DMS53 treated with DMSO at 0.1 percent for 48 hours (cell line): ENCODE results near the gene RAD18.
A peak's percentile ranks its signal among the peaks of the same experiment; 100 is the strongest.

ENCODE experiments used
- DNase-seq: peaks from one replicate; lab custom pipeline; 2025; ENCODE audit not compliant: unreplicated experiment; lab: John Stamatoyannopoulos, UW

RAD18 gene, protein sequence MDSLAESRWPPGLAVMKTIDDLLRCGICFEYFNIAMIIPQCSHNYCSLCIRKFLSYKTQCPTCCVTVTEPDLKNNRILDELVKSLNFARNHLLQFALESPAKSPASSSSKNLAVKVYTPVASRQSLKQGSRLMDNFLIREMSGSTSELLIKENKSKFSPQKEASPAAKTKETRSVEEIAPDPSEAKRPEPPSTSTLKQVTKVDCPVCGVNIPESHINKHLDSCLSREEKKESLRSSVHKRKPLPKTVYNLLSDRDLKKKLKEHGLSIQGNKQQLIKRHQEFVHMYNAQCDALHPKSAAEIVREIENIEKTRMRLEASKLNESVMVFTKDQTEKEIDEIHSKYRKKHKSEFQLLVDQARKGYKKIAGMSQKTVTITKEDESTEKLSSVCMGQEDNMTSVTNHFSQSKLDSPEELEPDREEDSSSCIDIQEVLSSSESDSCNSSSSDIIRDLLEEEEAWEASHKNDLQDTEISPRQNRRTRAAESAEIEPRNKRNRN

DNA sequence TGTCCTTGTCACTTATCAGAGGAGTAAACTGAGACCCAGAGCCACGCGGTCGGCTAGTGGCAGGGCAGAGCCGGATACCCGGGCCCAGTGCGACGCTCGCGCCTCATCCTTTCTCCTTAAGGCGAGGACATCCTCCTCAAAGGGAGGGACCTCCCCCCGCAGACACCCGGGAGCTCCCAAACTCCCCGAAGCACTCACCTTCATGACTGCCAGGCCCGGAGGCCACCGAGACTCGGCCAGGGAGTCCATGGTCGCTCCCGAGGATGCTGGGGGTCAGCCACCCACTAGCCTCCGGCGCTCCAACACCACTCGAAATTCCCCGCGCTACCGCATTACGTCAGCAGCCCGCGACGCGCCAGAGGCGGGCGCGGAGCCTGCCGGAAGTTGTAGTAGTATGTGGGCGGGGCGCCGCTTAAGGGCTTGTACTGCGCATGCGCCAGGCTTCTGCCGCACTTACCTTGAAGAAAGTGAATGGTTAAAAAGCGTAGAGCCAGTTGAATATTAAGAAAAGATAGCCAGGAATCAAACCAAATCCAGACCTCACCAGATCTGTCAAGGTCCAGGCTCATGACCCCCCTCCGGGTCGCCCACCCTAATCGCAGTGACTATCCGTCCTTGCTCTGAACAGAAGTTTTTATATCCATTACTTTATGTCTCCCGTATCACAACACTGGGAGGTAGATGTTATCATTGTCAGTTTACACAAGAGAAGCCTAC is at the start of gene RAD18:
TSS of gene RAD18 (minus strand) at position 336 of the 717 bp plus-strand sequence. CDS start at position 249, 87 bp downstream.
- peak; percentile 51 for DNase-seq

DNA sequence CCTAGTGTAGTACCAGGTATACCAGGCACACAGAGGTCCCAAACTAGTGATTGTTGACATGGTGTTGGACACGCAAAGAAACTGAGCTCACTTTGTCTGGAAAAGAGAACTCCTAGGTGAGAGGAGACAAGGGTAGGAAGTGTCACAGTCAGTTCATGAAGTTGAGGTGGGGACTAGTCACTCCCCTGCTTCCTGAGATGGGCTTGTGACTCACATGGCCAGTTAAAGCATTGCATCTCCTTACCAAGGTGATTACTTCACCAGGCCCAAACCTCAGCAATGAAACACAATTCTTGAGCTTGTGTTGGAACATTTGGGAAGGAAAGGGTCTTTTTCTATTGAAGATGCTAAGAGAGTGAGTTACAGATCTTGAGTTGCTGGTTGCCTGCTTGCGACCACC is 49.2 kb upstream of the RAD18 start:
- DNase-seq = no peak

DNA sequence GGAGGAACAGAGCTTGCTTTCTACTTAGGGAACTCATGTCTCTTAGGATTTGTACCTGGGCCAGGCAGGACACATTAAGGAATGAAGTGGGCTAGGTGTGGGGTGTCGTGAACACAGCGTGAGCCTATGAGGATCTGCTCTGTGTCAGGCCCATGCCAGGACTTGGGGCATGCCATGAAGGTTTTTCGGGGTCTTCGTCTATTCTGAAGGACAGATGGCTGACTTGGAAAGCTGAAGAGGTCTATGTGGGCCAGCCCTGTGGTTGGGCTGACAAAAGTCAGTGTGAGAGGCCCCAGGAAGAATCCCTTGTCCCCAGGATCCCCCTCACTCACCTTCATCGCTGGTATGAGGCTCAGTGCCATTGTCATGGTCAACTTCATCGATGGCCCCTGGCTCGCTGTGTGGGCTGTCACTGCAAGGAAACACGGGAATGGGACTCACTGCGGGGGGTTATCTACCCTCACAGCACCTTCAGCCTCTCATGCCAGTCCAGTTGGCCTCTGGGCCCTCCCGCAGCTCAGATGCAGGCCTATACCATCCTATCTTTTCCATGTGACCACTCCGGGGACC is 46.8 kb upstream of the RAD18 start:
- DNase-seq = no peak

DNA sequence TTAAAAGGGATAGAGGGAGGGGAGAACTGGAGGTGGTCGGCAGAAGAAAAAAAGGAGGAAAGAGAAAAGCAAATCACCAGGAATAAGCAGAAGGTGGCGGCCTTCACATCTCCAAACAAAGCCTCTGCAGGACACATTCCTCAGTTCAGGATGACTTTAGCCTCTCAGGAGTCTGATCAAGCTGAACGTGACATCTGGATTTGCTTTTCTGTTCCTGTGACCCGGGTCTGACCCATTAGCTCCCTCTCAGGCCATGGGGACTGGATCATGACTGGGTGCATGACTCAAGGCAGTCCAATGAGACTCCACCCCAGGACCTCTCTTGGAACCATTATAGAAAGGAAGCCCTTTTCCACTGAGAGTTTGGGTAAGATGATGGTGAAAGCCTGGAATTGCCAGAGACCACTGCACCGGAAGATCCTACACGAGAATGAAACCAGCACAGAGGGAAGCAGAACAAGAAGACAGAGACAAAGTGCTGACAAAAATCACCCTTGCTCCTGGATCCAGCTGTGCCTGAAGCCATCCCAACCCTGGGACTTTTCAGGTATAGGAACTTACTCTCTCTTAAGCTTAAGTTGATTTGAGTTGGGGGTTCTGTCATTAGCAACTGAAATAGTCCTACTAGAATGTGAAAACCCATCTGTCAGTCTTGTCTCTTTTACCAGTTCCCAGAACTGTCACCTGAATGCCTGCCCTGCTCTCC is 45.4 kb upstream of the RAD18 start:
- no peak for DNase-seq

DNA sequence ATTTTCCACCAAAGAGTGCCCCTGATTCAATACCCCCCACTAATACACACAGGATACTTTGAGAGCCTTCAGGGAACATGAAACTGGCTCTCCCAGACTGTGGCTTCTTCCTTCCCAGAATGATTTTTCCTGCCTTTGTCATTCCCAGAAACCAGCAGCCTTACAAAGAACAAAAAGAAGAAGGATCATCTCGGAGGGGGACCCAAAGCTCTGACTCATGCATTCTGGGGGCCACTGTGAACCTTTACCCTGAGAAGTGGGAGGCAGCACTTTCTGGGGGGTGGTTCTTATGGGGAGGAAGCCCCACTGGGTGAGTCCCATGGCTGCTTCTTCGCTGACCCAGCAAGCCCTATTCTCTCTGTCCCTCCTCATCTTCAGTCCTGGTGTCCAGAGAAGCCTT is 44.7 kb upstream of the RAD18 start:
- DNase-seq = no peak

DNA sequence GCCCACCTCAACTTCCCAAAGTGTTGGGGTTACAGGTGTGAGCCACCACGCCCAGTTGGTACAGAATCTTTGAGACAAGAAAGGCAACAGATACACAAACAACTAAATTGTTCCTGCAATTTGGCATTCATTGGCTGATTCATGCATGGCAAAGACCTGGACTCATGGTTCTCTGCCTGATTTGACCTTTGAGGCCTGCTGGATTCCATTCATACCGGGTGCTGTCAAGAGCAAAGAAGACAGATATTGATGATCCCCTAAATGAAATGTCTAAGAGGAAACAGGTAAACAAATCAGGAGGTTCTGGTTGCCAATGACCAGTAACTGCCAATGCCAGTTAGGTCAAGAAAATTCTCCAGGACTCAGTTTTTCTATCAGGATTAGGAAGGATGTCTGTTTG is 43.9 kb upstream of the RAD18 start:
- DNase-seq = no peak

DNA sequence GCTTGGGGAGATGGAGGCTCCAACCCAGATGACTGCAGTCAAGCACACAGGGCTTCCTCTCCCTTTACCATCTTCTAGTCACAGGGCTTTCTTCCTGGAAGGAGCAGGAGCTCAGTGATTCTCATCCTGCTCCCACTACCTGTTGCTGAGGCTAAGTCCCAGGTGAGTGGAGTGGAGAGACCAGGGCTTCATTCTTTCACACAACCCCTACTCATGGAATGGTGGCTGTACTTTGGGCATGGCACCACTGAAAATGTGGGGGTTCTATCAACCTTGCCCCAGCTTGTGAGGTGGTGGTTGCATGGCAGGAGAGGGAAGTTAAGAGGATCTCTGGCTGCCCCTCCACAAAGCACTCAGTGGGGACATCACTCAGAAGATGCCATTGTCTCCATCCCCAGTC is 36.8 kb upstream of the RAD18 start:
- no peak for DNase-seq

DNA sequence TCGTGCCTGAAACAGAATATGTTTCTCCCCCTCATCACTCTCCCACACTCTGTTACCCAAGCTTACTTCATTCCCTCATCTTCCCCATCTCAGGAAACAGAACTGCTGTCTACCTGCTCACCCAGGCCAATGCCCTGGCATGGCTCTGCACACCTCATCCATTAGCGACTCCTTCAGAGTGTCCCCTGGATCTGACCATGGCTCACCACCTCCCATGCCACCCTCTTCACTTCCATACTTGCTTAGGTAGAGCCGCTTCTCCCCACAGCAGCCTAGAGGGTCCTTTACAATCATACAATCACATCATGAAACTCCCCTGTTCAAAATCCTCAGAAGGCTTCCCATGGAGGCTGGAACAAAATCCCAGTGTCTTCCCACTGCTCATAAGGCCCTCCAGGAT is 33.9 kb upstream of the RAD18 start:
- no peak for DNase-seq

DNA sequence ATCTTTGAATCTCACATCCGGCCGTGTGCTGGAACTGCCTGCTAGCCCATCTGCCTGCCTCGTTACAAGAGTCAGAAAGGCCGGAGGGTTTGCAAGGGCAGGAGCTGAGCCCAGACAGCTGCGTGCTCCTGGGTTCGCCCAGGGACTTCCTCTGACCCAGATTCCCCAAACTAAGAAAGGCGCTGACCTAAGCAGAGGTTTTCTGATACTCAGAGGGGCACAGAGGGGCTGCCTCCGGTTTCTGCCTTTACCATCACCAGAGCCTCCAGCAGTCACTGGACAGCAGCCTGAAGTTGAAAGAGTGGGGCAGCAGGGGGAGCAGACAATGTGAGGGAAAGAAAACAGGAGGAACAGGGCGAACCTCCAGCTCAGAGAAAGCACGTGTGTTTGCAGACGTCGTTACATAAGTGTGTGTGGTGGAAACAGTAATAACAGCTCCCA is 33.4 kb upstream of the RAD18 start:
- no peak for DNase-seq

DNA sequence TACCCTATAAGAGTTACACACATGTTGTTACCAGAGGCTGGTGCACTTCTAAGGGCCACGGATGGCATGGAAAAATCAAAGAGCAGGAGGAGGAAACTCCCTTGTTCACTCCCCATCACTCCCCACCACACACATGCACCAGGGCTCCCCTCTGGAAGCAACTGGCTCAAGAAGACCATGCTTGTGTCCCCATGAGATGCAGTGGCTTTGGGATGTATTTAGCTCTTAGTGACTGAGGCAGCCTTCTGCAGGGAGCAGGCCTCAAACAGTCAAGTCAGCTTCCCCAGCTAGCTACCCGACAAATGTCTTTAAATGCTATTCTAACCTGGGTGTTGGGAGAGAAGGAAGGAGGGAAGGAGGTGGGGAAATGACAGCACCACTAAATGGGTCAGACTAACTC is 32.9 kb upstream of the RAD18 start:
- DNase-seq = no peak

DNA sequence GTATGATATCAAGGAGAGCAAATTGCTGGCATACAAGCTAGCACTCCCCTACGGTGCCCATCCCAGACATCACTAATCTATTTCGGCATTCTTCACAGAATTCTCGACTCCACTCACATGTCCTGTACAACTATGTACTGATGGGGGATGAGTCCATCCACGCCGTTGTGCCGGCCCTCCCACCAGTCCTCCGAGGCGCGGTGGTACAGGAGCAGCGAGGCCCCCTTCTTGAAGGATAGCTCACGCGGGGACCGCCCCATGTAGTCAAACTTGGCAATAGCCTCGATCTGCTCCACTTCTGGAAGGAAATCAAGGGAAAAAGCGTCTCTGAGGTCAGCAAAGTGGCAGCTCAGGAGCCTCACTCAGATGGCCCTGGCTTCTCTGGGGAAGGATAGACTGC is 31.0 kb upstream of the RAD18 start:
- DNase-seq = no peak

DNA sequence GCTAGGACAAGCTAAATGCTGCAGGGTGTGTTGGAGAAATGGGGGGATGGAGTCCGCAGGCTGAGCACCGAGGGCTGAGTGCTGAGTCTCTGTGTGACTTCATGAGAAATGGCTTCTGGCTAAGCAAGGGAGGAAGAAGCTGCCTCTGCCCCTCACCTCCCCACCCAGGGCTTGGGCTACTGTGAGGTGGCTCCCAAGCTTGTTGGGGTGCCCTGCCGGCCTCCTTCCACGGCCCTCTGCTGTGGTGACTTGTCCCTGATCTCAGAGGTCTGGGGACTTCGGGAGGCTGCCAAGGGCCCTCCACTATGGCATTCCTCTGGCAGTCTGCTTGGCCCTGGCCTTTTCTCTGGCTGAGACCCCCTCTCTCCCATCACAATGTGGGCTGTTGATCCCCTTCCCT is 30.1 kb upstream of the RAD18 start:
- DNase-seq = no peak

DNA sequence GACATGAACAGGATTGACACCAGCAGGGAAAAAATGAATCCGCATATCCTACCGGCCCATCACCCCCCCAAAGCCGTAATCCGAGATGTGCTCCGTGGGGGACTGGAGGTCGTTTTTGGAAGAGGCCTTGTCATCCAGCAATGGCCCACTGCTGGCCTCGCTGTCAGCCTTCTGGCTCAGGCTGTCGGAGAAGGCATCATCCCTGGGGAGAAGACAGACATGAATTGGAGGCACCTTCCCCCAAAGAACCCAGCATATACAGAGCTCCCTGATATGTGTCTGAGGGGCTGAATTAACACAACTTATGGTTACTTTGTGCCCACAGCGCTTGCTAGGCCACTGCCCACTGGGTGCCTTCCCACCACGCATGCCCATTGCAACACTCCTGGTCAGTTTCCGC is 29.6 kb upstream of the RAD18 start:
- DNase-seq = no peak

DNA sequence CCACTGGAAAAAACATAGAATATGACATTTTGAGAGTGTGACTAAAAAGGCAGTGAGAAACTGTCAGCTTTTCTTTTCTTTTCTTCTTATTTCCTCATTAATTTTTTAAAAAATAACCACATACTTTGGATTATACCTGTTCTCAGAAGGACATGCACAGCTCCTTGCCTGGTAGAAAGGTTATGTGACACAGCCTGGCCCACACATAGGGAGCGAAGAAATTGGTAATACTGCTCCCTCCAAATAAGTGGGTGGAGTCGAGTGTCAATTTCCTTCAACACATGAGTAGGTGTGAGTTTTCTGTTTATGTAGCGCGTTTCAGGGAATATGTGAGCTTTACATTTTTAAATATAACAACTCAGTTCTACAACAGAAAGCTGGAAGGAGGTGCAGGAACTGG is 28.9 kb upstream of the RAD18 start:
- DNase-seq = no peak

DNA sequence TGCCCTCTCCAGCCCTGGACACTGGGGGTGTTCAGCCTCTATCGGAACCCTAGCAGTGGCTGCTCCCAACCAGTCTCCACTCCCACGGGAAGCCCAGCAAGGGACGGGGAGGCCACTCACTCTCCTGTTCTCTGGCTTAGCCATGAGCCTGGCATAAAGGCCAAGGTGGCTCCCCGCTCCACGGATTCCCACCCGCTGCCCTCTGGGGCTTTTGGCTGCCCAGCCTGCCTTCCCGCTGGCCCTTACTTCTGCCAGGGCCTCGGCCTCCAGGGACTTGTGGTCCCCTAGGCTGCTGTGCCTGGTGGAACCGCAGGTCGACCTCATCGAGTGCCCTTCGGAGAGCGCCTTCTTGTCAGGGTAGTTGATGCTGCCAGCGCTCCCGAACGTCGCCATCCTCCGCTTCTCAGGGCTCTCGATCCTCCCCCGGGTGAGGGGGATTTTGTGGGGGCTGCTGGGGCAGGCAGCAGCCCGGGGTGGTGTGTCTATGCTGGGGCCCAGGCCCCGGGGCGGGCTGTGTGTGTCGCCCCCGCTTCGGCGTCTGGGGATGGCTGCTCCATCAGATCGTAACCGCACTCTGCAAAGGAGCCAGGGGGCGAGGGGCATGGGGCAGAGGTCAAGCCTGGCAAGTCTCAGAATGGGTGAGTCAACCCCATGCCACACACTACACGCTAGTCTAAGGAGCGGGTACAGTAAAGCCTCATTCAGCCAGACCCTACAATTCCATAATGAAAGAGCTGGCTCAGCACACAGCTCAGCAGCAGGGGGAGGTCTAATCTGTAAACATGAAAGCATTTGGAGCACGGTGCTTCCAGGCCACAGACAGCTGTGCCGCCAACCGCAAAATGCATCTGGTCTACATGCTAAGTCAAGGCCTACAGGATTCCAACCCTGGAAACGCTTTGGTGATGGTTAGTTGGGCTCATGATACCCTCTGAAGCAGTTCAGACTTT is 27.3 kb upstream of the RAD18 start:
- DNase-seq = no peak

DNA sequence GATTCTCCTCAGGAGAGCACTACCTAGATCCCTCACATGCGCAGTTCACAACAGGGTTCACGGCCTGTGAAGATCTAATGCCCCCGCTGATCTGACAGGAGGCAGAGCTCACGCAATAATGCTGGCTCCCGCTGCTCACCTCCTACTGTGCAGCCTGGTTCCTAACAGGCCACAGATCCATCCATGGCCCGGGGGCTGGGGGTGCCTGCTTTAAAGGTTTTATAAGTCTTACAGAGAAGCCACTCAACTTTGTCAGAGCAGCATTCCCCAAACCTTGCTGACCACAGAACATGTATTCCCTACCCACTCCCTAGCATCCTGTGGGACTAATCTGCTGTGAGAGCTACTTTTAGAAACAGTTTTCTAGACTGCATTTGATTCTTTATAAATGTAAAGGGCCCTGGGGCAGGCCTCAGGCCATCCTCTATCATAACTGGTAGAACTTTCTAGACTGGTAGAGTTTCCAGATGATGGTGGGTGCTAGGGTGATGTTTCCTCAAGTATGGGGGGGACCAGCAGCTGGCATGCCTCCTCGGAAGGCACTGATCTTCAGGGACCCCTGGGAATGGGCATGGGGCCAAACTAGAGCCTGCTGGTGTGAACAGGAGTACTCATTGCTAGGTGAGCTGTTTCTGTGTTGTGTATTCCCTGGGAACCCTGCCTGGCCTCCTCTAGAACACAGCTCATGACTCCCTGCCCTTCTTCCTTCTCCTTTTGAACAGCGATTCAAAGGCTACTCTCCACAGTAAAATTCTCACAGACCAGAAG is 25.7 kb upstream of the RAD18 start:
- DNase-seq = no peak

DNA sequence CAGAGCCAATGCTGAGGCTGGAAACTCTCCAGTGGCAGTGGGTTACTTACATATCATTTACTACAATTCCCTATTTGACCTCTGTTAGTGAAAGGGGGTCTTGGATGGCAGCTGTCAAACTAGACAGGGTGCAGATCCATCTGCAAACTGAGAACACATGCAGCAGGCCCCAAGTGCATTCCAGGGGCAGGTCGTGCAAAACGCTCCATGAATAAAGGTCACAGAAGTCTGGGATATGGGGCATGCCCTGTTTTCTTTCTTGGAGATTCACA is 25.0 kb upstream of the RAD18 start:
- no peak for DNase-seq

DNA sequence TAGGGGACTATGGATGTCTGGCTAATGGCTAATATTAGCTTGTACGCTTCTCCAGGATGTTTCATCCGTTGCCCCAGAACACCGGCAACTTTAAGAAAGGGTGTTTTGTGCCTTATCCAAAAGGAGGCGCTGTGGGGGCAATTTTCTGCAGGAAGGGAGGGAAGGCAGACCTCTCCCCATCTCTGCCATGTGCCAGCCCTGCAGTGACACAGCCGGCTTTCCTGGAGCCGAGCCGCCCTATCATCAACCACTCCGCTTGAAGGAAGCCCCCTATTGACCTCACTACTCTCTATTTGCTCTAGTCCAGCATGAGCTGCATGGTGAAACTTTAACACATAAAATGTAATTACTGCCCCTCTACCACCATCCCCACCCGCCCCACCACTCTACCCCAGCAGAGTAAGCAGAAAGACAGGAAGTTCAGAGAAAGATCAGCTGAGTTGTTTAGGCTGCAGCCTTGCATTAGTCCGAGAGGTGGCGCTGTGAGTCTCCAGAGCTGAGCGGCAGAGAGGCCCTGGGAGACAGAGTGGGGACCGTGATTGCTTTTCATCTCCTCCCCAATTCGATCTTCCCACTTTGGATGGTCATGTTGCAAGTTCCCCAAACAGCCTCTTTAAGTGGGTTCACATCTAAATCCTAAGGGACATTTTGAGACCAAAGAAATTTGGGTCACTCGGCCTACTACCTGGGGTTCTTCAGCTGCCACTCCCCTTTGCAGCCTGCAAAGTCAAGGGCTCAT is 24.5 kb upstream of the RAD18 start:
- DNase-seq = no peak

DNA sequence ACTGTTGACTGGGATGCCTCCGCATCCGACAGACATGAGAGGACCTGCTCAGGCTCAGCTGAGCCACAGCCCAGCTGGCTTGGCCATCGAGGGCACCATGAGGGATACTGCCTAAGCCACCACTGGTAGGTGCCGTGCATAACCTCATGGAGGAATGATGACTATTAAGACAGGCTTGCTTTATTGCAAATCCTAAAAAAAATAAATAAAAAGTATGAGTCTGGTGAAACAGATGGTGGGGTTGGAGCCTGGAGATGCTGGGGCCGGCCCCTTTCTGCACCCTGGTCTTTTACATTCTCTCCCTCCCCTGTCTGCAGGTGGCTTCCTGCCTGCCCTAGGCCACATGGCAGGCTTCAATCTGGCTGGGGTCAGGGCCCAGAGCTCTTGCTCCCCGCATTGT is 24.0 kb upstream of the RAD18 start:
- no peak for DNase-seq
